ENCODE data around the gene OR2T27. TPM values are rescaled to one million over a fixed set of nuclear protein-coding genes. Genes with fewer than 3 reads are reported as not detected.

The OR2T27 gene
- total and polyA plus RNA-seq, 12 donors, result not detected

- Histone ChIP-seq H3K9me3 (replicated peaks in 1 of 3) (no peaks in the 10 kb centered on the region), H3K27ac (no peak overlapping the region), H3K27me3 (no peaks in the 10 kb centered on the region), H3K36me3 (replicated peaks in 1 of 2) (no peaks in the 10 kb centered on the region), H3K4me1 (replicated peaks in 1 of 2) (no peaks in the 10 kb centered on the region), H3K4me3 (no peak overlapping the region)
- intact Hi-C loops (cut with DNase I), result no loop called here
- WGBS, 4 donors, result 69 to 77% (median 74%) methylated on average over 15 to 51 of the region's 51 CpGs
- no peak for DNase-seq
- TF ChIP-seq POLR2A (IDR thresholded peaks at IDR 0.05) (no peak), CTCF (IDR thresholded peaks at IDR 0.05) (no peak)
Observed at GRCh38 chr1:248691567-248692155, 36.3 kb upstream of the OR2T27 start.

GRCh38 chr1:248688527-248689298, 33.4 kb upstream of the OR2T27 start:
- intact Hi-C loops (cut with DNase I), result no loop called here
- TF ChIP-seq POLR2A (IDR thresholded peaks at IDR 0.05) (no peak), CTCF (IDR thresholded peaks at IDR 0.05) (no peak)
- no peak for DNase-seq
- 77 to 87% (median 81%) methylated on average over 4 of the region's 4 CpGs for WGBS, 4 donors
- no peak overlapping the region for H3K4me3 ChIP-seq
- H3K4me1 ChIP-seq (replicated peaks in 1 of 2), result no peaks in the 10 kb centered on the region
- no peaks in the 10 kb centered on the region for H3K36me3 ChIP-seq (replicated peaks in 1 of 2)
- H3K9me3 ChIP-seq (replicated peaks in 1 of 3), result no peaks in the 10 kb centered on the region
- peaks cover under 1% of the 10 kb centered on the region for H3K27me3 ChIP-seq
- no peak overlapping the region for H3K27ac ChIP-seq

- Histone ChIP-seq H3K27ac (no peak overlapping the region), H3K4me3 (no peak overlapping the region), H3K36me3 (replicated peaks in 1 of 2) (no peaks in the 10 kb centered on the region), H3K9me3 (replicated peaks in 1 of 3) (no peaks in the 10 kb centered on the region), H3K27me3 (peaks cover 4% of the 10 kb centered on the region), H3K4me1 (replicated peaks in 1 of 2) (no peaks in the 10 kb centered on the region)
- intact Hi-C loops (cut with DNase I), result no loop called here
- DNase-seq, result no peak
- 26 to 36% (median 31%) methylated on average over 3 of the region's 3 CpGs for WGBS, 4 donors
- TF ChIP-seq POLR2A (IDR thresholded peaks at IDR 0.05) (no peak), CTCF (IDR thresholded peaks at IDR 0.05) (no peak)
Observed at GRCh38 chr1:248686815-248687214, 31.5 kb upstream of the OR2T27 start.

GRCh38 chr1:248681651-248682050, 26.3 kb upstream of the OR2T27 start:
- intact Hi-C loops (cut with DNase I), result no loop called here
- WGBS, 4 donors, result 76 to 82% (median 79%) methylated on average over 8 of the region's 8 CpGs
- Histone ChIP-seq H3K27me3 (peaks cover 4% of the 10 kb centered on the region), H3K27ac (no peak overlapping the region), H3K36me3 (replicated peaks in 1 of 2) (no peaks in the 10 kb centered on the region), H3K4me3 (no peak overlapping the region), H3K4me1 (replicated peaks in 1 of 2) (no peaks in the 10 kb centered on the region), H3K9me3 (replicated peaks in 1 of 3) (no peaks in the 10 kb centered on the region)
- no peak for DNase-seq
- TF ChIP-seq POLR2A (IDR thresholded peaks at IDR 0.05), result no peak
- TF ChIP-seq CTCF (IDR thresholded peaks at IDR 0.05), result no peak
